NOMO-1 treated with DMSO at 0.1 percent for 48 hours (cell line): ENCODE results near the gene CD36.

Experiments used
- DNase-seq: peaks from one replicate; lab custom pipeline; 2025; ENCODE audit not compliant: unreplicated experiment; lab: John Stamatoyannopoulos, UW

The CD36 gene

GRCh38 chr7:80637911-80638765, at the start of gene CD36:
CD36 (plus strand) TSS chr7:80638642; CDS start chr7:80646741, 8,099 bp downstream.
- DNase-seq: peak; percentile 99

GRCh38 chr7:80589631-80590030, 48.8 kb upstream of the CD36 start:
- no peak for DNase-seq

GRCh38 chr7:80591654-80592053, 46.8 kb upstream of the CD36 start:
- DNase-seq: peak; percentile 84

- no peak for DNase-seq
These were observed 44.4 kb upstream of the CD36 start for GRCh38 chr7:80593869-80594586.

GRCh38 chr7:80596933-80597517, 41.4 kb upstream of the CD36 start:
- no peak for DNase-seq

- no peak for DNase-seq
These were observed 40.6 kb upstream of the CD36 start for GRCh38 chr7:80597875-80598274.

GRCh38 chr7:80600046-80600445, 38.4 kb upstream of the CD36 start:
- DNase-seq: no peak

GRCh38 chr7:80601999-80602398, 36.4 kb upstream of the CD36 start:
- no peak for DNase-seq

GRCh38 chr7:80603940-80604339, 34.5 kb upstream of the CD36 start:
- DNase-seq: no peak

- no peak for DNase-seq
These were observed 34.0 kb upstream of the CD36 start for GRCh38 chr7:80604436-80604835.

- DNase-seq: no peak
These were observed 31.3 kb upstream of the CD36 start for GRCh38 chr7:80607136-80607535.

- DNase-seq: no peak
These were observed 30.1 kb upstream of the CD36 start for GRCh38 chr7:80608336-80608735.

- no peak for DNase-seq
These were observed 28.7 kb upstream of the CD36 start for GRCh38 chr7:80609751-80610150.

GRCh38 chr7:80611353-80611752, 27.1 kb upstream of the CD36 start:
- DNase-seq: no peak

- DNase-seq: no peak
These were observed 26.7 kb upstream of the CD36 start for GRCh38 chr7:80611779-80612178.

- peak; percentile 79 for DNase-seq
These were observed 25.6 kb upstream of the CD36 start for GRCh38 chr7:80612880-80613279.

- no peak for DNase-seq
These were observed 24.9 kb upstream of the CD36 start for GRCh38 chr7:80613519-80613918.

- no peak for DNase-seq
These were observed 23.6 kb upstream of the CD36 start for GRCh38 chr7:80614851-80615271.

GRCh38 chr7:80618096-80618495, 20.3 kb upstream of the CD36 start:
- DNase-seq: peak; percentile 99

- DNase-seq: no peak
These were observed 18.7 kb upstream of the CD36 start for GRCh38 chr7:80619741-80620140.

- peak; percentile 82 for DNase-seq
These were observed 15.9 kb upstream of the CD36 start for GRCh38 chr7:80622541-80622940.
